ENCODE measurements around the gene SLC39A1.

GRCh38 chr1:154006136-154006535 is 42.8 kb upstream of the SLC39A1 start:
- TF ChIP-seq REST (IDR thresholded peaks at IDR 0.05; ENCODE audit: borderline replicate concordance): no peak
- no peak for TF ChIP-seq POLR2AphosphoS5 (IDR thresholded peaks at IDR 0.05)

Data from neural cell (in vitro differentiated cells).